ENCODE measurements around the gene CISH.

CISH gene

GRCh38 chr3:50637011-50637410 is 25.4 kb upstream of the CISH start:
- no peak for DNase-seq (ENCODE audit: low spot score)

GRCh38 chr3:50635066-50635465 is 23.5 kb upstream of the CISH start:
- no peak for DNase-seq (ENCODE audit: low spot score)

DNA sequence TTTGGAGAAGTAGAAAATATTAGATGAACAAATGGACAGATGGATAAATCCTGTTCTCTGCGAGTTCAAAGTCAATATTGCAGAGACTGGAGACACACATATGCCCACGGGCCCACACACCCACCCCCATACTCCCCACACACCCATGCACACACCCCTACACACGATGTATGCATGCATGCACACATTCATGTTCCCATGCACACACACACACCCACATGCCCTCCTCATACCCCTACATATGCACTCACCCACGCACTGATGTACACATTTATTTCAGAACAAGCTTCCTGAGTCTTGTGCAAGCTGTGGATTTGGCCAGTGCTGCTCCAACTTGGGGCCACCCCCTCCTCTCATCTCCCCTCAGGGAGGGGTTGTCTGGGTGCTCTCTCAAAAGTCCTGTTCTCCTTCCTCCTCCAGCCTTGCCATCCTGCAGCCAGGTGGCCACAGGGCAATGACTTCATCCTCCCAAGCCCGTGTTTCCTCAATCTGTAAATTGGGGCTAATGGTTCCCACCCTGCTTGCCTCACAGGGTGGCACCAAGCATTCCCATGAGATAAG is 21.7 kb upstream of the CISH start:
- DNase-seq (ENCODE audit: low spot score) = no peak

GRCh38 chr3:50632450-50632849 is 20.9 kb upstream of the CISH start:
- no peak for DNase-seq (ENCODE audit: low spot score)

GRCh38 chr3:50630877-50631276 is 19.3 kb upstream of the CISH start:
- DNase-seq (ENCODE audit: low spot score) = no peak

- DNase-seq (ENCODE audit: low spot score) = no peak
Measured at GRCh38 chr3:50630394-50630793, 18.8 kb upstream of the CISH start.

- DNase-seq (ENCODE audit: low spot score) = no peak
Measured at GRCh38 chr3:50628601-50629000, 17.0 kb upstream of the CISH start.

GRCh38 chr3:50627407-50628051 is 16.0 kb upstream of the CISH start:
- peak; percentile 50 for DNase-seq (ENCODE audit: low spot score)

- no peak for DNase-seq (ENCODE audit: low spot score)
Measured at GRCh38 chr3:50626401-50626800, 14.8 kb upstream of the CISH start.

- no peak for DNase-seq (ENCODE audit: low spot score)
Measured at GRCh38 chr3:50625231-50626182, 13.9 kb upstream of the CISH start.

GRCh38 chr3:50624634-50625033 is 13.1 kb upstream of the CISH start:
- DNase-seq (ENCODE audit: low spot score) = no peak

DNA sequence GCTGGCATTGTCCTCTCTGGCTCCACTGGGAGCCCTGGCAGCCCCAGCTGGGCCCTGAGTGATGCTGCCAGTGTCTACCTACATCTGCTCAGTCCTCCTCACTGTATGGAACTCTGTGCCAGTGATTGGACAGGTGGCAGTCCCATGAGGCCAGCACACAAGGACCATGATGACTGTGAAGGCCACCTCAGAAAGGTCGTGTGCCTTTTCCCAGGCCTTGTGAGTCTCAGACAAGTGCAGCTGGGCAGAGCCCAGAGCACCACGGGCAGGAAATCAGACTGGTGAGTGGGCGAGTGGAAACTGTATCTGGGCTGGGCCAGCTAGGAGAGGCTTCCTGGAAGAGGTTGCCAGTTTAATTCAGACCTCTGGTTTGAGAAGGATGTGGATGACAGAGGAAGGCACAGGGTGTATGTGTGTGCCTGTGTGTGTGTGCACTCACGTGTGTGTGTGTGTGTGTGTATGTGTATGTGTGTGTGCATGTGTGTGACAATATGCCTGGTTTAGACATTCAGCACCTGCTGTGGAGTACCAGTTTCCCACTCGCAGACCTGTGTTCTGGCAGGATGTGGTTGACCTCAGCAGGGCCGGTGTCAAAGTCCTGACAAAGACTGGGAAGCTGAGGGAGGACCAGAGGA is 12.4 kb upstream of the CISH start:
- no peak for DNase-seq (ENCODE audit: low spot score)

DNA sequence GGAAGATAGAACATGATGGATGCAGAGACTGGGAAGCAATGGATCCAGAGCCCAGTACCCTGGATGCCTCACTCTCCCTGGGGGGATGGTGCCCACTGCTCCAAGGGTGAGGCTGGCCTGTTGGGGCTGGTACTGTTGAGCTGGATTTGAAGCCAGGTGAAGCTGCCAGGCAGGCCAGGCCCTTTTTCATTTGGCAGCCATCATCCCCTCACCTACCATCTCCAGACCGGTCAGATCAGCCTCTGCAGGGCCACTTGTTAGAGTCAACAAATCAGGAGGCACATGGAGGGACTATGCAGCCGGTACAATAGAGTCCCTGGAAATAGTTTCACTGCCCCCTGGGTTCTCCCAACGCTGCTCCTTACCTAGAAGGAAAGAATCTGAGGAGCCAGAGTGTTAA is 11.3 kb upstream of the CISH start:
- no peak for DNase-seq (ENCODE audit: low spot score)

- no peak for DNase-seq (ENCODE audit: low spot score)
Measured at GRCh38 chr3:50620820-50621219, 9.2 kb upstream of the CISH start.

DNA sequence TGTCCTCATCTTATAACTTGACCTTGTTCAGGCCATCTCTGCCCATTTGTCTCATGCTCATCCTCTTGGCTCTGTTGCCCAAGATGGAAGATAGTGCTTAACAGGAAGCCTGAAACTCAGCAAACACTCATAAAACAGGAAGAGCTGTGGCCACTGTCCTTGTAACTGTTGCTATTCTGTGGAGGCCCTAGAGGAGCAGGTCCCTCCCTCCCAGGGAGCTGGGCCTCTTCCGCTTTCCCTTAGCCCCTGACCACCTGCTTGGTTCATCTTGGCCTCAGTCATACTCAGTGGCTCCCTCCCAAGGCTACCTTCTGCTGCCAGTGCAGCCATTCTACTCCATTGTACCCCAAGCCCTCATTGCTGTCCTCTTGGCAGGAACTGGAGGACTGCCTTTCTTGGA is 8.8 kb upstream of the CISH start:
- no peak for DNase-seq (ENCODE audit: low spot score)

DNA sequence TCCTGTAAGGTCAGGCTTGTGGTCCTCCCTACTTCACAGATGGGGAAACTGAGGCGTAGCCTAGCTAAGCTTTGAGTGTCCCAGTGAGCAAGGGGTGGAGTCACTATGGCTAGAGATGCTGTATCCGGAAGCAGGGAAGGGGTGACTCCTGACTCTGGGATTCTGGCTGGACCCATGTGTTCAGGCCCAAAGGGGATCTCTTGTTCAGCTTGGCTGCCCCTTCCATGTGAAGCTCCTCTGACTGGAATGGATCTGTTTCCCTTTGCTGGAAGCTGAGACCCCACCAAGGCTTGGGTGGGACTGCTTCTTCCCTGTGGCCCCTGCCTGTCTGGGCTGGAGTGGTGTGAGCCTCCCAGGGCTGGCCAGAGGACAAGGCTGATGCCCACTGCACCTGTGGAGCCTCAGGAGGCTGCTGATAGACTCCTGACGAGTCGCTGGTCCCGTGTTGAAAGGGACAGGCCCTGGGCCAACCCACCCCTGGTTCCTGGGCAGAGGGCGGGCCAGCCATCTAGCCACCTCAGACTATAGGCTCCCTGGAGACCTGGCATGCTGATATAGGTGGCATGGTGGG is 6.4 kb upstream of the CISH start:
- DNase-seq (ENCODE audit: low spot score) = no peak

DNA sequence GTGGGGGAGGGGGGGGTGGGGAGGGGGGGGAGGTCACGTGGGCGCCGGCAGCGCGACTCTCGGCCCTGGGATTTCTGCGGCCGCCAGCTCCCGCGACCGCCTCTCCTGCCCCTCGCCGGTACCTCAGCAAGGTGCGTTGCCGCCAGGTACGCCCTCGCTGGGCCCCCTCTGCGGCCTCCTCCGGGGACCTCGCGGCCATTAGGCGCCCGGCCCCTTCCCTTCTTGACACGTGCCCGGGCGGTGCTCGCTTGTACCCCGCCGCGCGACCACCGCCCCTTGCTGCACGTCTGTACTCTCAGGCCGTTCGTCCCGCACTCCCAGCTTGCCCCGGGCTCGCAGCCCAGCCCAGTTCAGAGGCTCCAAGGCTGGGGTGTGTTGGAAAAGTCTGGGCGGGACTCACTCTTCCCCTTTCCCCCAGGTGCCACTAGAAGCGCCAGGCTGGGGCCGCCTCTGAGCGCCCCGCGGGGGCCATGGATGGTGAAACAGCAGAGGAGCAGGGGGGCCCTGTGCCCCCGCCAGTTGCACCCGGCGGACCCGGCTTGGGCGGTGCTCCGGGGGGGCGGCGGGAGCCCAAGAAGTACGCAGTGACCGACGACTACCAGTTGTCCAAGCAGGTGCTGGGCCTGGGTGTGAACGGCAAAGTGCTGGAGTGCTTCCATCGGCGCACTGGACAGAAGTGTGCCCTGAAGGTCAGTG is 5.7 kb upstream of the CISH start, which contains the start of gene MAPKAPK3:
MAPKAPK3 (plus strand) TSS at position 56 of the 696 bp plus-strand sequence; CDS start at position 471, 415 bp downstream.
- DNase-seq (ENCODE audit: low spot score) = peak; percentile 40

- peak; percentile 93 for DNase-seq (ENCODE audit: low spot score)
Measured at GRCh38 chr3:50616770-50617095, 5.2 kb upstream of the CISH start.

- peak; percentile 94 for DNase-seq (ENCODE audit: low spot score)
Measured at GRCh38 chr3:50616003-50616769, 4.6 kb upstream of the CISH start.

DNA sequence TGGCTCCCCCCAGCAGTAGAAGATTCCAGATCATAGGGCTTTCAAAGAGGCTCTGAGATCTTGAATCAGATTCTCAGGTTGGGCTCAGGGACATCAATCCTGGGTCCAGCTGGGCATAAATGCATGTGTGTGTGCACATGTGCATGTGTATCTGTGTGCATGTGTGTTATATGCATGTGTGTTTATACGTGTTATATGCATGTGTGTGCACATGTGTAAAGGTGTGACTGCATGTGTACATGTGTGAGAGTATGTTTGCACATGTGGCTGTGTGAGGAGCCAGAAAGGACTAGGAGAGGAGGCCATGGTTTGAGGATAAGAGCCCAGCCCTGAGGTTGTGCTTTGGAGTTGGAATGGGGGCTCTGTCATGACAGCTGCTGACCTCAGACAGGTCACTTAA is 3.6 kb upstream of the CISH start:
- DNase-seq (ENCODE audit: low spot score) = no peak

All from HuH-7 (cell line).